GM23338 (cell line): ENCODE measurements around the gene CCDC30. TPM values are rescaled to one million over a fixed set of nuclear protein-coding genes. Genes with fewer than 3 reads are reported as not detected.

Experiments used
- ATAC-seq: fragments of 200-7000 bp; cut with Tn5 transposase; 3 replicates; pipeline ENCODE4 v1.9.1; 2020
- DNase-seq: peaks from one replicate; pipeline ENCODE4 v3.0.0-alpha.2; 2015; ENCODE audit warnings: low spot score
- H2AFZ ChIP-seq: fragments of 200-600 bp; sonication (generic); 2 replicates; pipeline ENCODE4 v1.8.0; 2016; ENCODE audit warnings: antibody characterized with exemption, mild to moderate bottlenecking, moderate library complexity
- H3F3A ChIP-seq: fragments of 200-600 bp; sonication (generic); replicated peaks from 2 replicates; pipeline ENCODE4 v1.8.0; 2017; ENCODE audit warnings: antibody characterized with exemption, mixed run types, low read depth
- H3K27ac ChIP-seq: fragments of 200-600 bp; sonication (generic); 2 replicates; pipeline ENCODE4 v1.6.1; 2016; ENCODE audit warnings: low read depth
- H3K27me3 ChIP-seq: fragments of 200-600 bp; sonication (generic); 2 replicates; pipeline ENCODE4 v1.8.0; 2016; ENCODE audit warnings: mild to moderate bottlenecking, mixed run types, moderate library complexity; ENCODE audit not compliant: insufficient read depth
- H3K36me3 ChIP-seq: fragments of 200-600 bp; sonication (generic); 2 replicates; pipeline ENCODE4 v1.8.0; 2016; ENCODE audit warnings: mild to moderate bottlenecking; ENCODE audit not compliant: insufficient read depth
- H3K4me1 ChIP-seq: fragments of 200-600 bp; sonication (generic); 2 replicates; pipeline ENCODE4 v1.8.0; 2016; ENCODE audit warnings: mild to moderate bottlenecking, moderate library complexity; ENCODE audit not compliant: insufficient read depth
- H3K4me2 ChIP-seq: fragments of 200-600 bp; sonication (generic); 2 replicates; pipeline ENCODE4 v1.7.1; 2017; ENCODE audit warnings: mixed run types
- H3K4me3 ChIP-seq: fragments of 200-600 bp; sonication (generic); 2 replicates; pipeline ENCODE4 v1.6.1; 2016; ENCODE audit warnings: mixed run types
- H3K79me2 ChIP-seq: fragments of 200-600 bp; sonication (generic); replicated peaks from 2 replicates; pipeline ENCODE4 v1.8.0; 2017; ENCODE audit warnings: mild to moderate bottlenecking; ENCODE audit not compliant: insufficient read depth
- H3K9me2 ChIP-seq: fragments of 200-600 bp; sonication (generic); 2 replicates; pipeline ENCODE4 v1.8.0; 2017; ENCODE audit not compliant: insufficient read depth
- H4K20me1 ChIP-seq: fragments of 200-600 bp; sonication (generic); replicated peaks from 2 replicates; pipeline ENCODE4 v1.8.0; 2017; ENCODE audit warnings: mild to moderate bottlenecking; ENCODE audit not compliant: insufficient read depth
- H3K27ac Mint-ChIP-seq: 2 replicates; pipeline ENCODE4 v1.8.0; 2020; ENCODE audit warnings: inconsistent platforms, mild to moderate bottlenecking, moderate library complexity, mixed read lengths
- H3K27me3 Mint-ChIP-seq: 3 replicates; pipeline ENCODE4 v1.8.0; 2022; ENCODE audit warnings: low read depth, mild to moderate bottlenecking, moderate library complexity, mixed read lengths, inconsistent platforms; ENCODE audit not compliant: insufficient read depth, poor library complexity
- H3K36me3 Mint-ChIP-seq: 3 replicates; pipeline ENCODE4 v1.8.0; 2021; ENCODE audit warnings: low read depth, mild to moderate bottlenecking, inconsistent platforms, moderate library complexity, mixed read lengths
- H3K4me1 Mint-ChIP-seq: 3 replicates; pipeline ENCODE4 v1.8.0; 2020; ENCODE audit warnings: mild to moderate bottlenecking, inconsistent platforms, mixed read lengths
- H3K4me3 Mint-ChIP-seq: 3 replicates; pipeline ENCODE4 v1.8.0; 2021; ENCODE audit warnings: moderate library complexity, mild to moderate bottlenecking, inconsistent platforms, mixed read lengths
- H3K9me3 Mint-ChIP-seq: 3 replicates; pipeline ENCODE4 v1.8.0; 2020; ENCODE audit warnings: moderate library complexity, mild to moderate bottlenecking, inconsistent platforms, mixed read lengths
- CREB1 ChIP-seq: fragments of 250-450 bp; sonication (Bioruptor Pico); IDR thresholded peaks from 2 replicates; pipeline ENCODE4 v1.5.0; 2020; ENCODE audit warnings: low read depth, mild to moderate bottlenecking, moderate library complexity
- EZH2 ChIP-seq: fragments of 200-600 bp; sonication (generic); IDR thresholded peaks from one replicate; pipeline ENCODE4 v1.8.0; 2017; ENCODE audit warnings: antibody characterized with exemption, mild to moderate bottlenecking, low read depth; ENCODE audit not compliant: unreplicated experiment
- EZH2phosphoT487 ChIP-seq: fragments of 200-600 bp; sonication (generic); IDR thresholded peaks from one replicate; pipeline ENCODE4 v1.8.1; 2018; ENCODE audit warnings: antibody characterized with exemption; ENCODE audit not compliant: unreplicated experiment
- JUNB ChIP-seq: IDR thresholded peaks from one replicate; pipeline ENCODE4 v1.6.1; 2016; ENCODE audit warnings: antibody characterized with exemption; ENCODE audit not compliant: unreplicated experiment
- NANOG ChIP-seq: IDR thresholded peaks from 2 replicates; pipeline ENCODE4 v1.6.1; 2016; ENCODE audit warnings: antibody characterized with exemption, borderline replicate concordance
- POLR2AphosphoS5 ChIP-seq: IDR thresholded peaks from 2 replicates; pipeline ENCODE4 v1.6.1; 2016; ENCODE audit warnings: antibody characterized with exemption, low read depth
- STAT1 ChIP-seq: IDR thresholded peaks from one replicate; pipeline ENCODE4 v1.6.1; 2016; ENCODE audit warnings: antibody characterized with exemption; ENCODE audit not compliant: unreplicated experiment
- polyA plus RNA-seq: library from polyadenylated mRNA; unstranded; fragments of >200 nt; fragmentation: Nextera tagmentation; extraction: Ambion mirVana; gene quantifications from 2 replicates; pipeline ENCODE4 v1.2.1, GENCODE V29; 2016
- total RNA-seq: library from RNA; depleted of rRNA; stranded (reverse); fragments of >200 nt; shearing (Covaris generic); gene quantifications from 2 replicates; pipeline ENCODE4 v1.2.3, GENCODE V29; 2014
- TF ChIP-seq, protein P1 (sequence below): IDR thresholded peaks from 2 replicates; pipeline ENCODE4 v1.6.1; 2016; ENCODE audit warnings: antibody characterized with exemption
- TF ChIP-seq, protein P2 (sequence below): IDR thresholded peaks from one replicate; pipeline ENCODE4 v1.6.1; 2018; ENCODE audit warnings: antibody characterized with exemption; ENCODE audit not compliant: unreplicated experiment
- TF ChIP-seq, protein P3 (sequence below), 2 experiments: fragments of 200-600 bp in 1 of 2; sonication (generic) in 1 of 2; conservative IDR thresholded peaks; 2 replicates each; pipeline versions ENCODE4 v1.5.1 to v1.6.1; 2016 to 2017; ENCODE audit warnings: antibody characterized with exemption in 2 of 2, low read depth in 2 of 2, mild to moderate bottlenecking in 2 of 2, moderate library complexity in 1 of 2
- TF ChIP-seq, protein P4 (sequence below): fragments of 250-450 bp; sonication (Bioruptor Pico); IDR thresholded peaks from 2 replicates; pipeline ENCODE4 v1.5.0; 2020; ENCODE audit warnings: mild to moderate bottlenecking, moderate library complexity

CCDC30 gene
- total and polyA plus RNA-seq, 2 experiments from 2014 or later = 0.56 to 1.8 TPM

- no peak for TF ChIP-seq NANOG
- TF ChIP-seq EZH2 = no peak
- no peak for TF ChIP-seq CREB1 (CRISPR knock-in tag)
- TF ChIP-seq POLR2AphosphoS5 = no peak
- TF ChIP-seq, protein P1, sequence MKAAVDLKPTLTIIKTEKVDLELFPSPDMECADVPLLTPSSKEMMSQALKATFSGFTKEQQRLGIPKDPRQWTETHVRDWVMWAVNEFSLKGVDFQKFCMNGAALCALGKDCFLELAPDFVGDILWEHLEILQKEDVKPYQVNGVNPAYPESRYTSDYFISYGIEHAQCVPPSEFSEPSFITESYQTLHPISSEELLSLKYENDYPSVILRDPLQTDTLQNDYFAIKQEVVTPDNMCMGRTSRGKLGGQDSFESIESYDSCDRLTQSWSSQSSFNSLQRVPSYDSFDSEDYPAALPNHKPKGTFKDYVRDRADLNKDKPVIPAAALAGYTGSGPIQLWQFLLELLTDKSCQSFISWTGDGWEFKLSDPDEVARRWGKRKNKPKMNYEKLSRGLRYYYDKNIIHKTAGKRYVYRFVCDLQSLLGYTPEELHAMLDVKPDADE = no peak
- no peak for TF ChIP-seq STAT1
- TF ChIP-seq, protein P2, sequence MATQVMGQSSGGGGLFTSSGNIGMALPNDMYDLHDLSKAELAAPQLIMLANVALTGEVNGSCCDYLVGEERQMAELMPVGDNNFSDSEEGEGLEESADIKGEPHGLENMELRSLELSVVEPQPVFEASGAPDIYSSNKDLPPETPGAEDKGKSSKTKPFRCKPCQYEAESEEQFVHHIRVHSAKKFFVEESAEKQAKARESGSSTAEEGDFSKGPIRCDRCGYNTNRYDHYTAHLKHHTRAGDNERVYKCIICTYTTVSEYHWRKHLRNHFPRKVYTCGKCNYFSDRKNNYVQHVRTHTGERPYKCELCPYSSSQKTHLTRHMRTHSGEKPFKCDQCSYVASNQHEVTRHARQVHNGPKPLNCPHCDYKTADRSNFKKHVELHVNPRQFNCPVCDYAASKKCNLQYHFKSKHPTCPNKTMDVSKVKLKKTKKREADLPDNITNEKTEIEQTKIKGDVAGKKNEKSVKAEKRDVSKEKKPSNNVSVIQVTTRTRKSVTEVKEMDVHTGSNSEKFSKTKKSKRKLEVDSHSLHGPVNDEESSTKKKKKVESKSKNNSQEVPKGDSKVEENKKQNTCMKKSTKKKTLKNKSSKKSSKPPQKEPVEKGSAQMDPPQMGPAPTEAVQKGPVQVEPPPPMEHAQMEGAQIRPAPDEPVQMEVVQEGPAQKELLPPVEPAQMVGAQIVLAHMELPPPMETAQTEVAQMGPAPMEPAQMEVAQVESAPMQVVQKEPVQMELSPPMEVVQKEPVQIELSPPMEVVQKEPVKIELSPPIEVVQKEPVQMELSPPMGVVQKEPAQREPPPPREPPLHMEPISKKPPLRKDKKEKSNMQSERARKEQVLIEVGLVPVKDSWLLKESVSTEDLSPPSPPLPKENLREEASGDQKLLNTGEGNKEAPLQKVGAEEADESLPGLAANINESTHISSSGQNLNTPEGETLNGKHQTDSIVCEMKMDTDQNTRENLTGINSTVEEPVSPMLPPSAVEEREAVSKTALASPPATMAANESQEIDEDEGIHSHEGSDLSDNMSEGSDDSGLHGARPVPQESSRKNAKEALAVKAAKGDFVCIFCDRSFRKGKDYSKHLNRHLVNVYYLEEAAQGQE = no peak
These were observed 48.3 kb upstream of the CCDC30 start (continued) for GRCh38 chr1:42414551-42415496.

- H3K4me3 ChIP-seq = no peak overlapping the region
- H4K20me1 ChIP-seq = no peaks in the 10 kb centered on the region
- Mint-ChIP-seq H3K4me1 (peaks cover 42% of the 10 kb centered on the region), H3K36me3 (no peaks in the 10 kb centered on the region), H3K9me3 (no peaks in the 10 kb centered on the region), H3K27ac (no peak overlapping the region), H3K4me3 (no peak overlapping the region), H3K27me3 (peaks cover 11% of the 10 kb centered on the region)
- H3K4me1 ChIP-seq = peaks cover 27% of the 10 kb centered on the region
- no peaks in the 10 kb centered on the region for H3K27me3 ChIP-seq
- H3K27ac ChIP-seq = no peak overlapping the region
- 0 out of 3 replicates have a peak, but pooled peaks have one; percentile 11 for ATAC-seq
- DNase-seq = no peak
- peak overlapping the region; percentile 8; the same call in 1 of the 2 replicates for H3K4me2 ChIP-seq
- no peaks in the 10 kb centered on the region for H3K79me2 ChIP-seq
- no peaks in the 10 kb centered on the region for H3K36me3 ChIP-seq
- H3F3A ChIP-seq = no peaks in the 10 kb centered on the region
- no peaks in the 10 kb centered on the region for H3K9me2 ChIP-seq
- no peak overlapping the region for H2AFZ ChIP-seq
- TF ChIP-seq, protein P3, sequence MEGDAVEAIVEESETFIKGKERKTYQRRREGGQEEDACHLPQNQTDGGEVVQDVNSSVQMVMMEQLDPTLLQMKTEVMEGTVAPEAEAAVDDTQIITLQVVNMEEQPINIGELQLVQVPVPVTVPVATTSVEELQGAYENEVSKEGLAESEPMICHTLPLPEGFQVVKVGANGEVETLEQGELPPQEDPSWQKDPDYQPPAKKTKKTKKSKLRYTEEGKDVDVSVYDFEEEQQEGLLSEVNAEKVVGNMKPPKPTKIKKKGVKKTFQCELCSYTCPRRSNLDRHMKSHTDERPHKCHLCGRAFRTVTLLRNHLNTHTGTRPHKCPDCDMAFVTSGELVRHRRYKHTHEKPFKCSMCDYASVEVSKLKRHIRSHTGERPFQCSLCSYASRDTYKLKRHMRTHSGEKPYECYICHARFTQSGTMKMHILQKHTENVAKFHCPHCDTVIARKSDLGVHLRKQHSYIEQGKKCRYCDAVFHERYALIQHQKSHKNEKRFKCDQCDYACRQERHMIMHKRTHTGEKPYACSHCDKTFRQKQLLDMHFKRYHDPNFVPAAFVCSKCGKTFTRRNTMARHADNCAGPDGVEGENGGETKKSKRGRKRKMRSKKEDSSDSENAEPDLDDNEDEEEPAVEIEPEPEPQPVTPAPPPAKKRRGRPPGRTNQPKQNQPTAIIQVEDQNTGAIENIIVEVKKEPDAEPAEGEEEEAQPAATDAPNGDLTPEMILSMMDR (conservative IDR thresholded peaks at IDR 0.05; ENCODE audit: low read depth in 2 of 2) = no peak
- TF ChIP-seq, protein P4, sequence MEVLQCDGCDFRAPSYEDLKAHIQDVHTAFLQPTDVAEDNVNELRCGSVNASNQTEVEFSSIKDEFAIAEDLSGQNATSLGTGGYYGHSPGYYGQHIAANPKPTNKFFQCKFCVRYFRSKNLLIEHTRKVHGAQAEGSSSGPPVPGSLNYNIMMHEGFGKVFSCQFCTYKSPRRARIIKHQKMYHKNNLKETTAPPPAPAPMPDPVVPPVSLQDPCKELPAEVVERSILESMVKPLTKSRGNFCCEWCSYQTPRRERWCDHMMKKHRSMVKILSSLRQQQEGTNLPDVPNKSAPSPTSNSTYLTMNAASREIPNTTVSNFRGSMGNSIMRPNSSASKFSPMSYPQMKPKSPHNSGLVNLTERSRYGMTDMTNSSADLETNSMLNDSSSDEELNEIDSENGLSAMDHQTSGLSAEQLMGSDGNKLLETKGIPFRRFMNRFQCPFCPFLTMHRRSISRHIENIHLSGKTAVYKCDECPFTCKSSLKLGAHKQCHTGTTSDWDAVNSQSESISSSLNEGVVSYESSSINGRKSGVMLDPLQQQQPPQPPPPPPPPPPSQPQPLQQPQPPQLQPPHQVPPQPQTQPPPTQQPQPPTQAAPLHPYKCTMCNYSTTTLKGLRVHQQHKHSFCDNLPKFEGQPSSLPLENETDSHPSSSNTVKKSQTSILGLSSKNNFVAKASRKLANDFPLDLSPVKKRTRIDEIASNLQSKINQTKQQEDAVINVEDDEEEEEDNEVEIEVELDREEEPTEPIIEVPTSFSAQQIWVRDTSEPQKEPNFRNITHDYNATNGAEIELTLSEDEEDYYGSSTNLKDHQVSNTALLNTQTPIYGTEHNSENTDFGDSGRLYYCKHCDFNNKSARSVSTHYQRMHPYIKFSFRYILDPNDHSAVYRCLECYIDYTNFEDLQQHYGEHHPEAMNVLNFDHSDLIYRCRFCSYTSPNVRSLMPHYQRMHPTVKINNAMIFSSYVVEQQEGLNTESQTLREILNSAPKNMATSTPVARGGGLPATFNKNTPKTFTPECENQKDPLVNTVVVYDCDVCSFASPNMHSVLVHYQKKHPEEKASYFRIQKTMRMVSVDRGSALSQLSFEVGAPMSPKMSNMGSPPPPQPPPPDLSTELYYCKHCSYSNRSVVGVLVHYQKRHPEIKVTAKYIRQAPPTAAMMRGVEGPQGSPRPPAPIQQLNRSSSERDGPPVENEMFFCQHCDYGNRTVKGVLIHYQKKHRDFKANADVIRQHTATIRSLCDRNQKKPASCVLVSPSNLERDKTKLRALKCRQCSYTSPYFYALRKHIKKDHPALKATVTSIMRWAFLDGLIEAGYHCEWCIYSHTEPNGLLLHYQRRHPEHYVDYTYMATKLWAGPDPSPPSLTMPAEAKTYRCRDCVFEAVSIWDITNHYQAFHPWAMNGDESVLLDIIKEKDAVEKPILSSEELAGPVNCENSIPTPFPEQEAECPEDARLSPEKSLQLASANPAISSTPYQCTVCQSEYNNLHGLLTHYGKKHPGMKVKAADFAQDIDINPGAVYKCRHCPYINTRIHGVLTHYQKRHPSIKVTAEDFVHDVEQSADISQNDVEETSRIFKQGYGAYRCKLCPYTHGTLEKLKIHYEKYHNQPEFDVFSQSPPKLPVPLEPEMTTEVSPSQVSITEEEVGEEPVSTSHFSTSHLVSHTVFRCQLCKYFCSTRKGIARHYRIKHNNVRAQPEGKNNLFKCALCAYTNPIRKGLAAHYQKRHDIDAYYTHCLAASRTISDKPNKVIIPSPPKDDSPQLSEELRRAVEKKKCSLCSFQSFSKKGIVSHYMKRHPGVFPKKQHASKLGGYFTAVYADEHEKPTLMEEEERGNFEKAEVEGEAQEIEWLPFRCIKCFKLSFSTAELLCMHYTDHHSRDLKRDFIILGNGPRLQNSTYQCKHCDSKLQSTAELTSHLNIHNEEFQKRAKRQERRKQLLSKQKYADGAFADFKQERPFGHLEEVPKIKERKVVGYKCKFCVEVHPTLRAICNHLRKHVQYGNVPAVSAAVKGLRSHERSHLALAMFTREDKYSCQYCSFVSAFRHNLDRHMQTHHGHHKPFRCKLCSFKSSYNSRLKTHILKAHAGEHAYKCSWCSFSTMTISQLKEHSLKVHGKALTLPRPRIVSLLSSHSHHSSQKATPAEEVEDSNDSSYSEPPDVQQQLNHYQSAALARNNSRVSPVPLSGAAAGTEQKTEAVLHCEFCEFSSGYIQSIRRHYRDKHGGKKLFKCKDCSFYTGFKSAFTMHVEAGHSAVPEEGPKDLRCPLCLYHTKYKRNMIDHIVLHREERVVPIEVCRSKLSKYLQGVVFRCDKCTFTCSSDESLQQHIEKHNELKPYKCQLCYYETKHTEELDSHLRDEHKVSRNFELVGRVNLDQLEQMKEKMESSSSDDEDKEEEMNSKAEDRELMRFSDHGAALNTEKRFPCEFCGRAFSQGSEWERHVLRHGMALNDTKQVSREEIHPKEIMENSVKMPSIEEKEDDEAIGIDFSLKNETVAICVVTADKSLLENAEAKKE (CRISPR knock-in tag) = no peak
- no peak for TF ChIP-seq STAT1
- no peak for TF ChIP-seq EZH2phosphoT487
- TF ChIP-seq JUNB = no peak
These were observed 45.9 kb upstream of the CCDC30 start for GRCh38 chr1:42417166-42417565.
